H4 (cell line): ENCODE measurements around the gene RASAL3. TPM values are rescaled to one million over a fixed set of nuclear protein-coding genes. Genes with fewer than 3 reads are reported as not detected.
"Not testable (repeated sequence)": the region's sequence is repeated elsewhere in the genome, so short reads cannot be mapped to it uniquely, and the experiment has no call there.

Source experiments
- DNase-seq: peaks from one replicate; pipeline ENCODE4 v3.0.0-alpha.2; 2015; ENCODE audit warnings: low spot score
- total RNA-seq: library from RNA; depleted of rRNA; stranded (reverse); fragments of >200 nt; shearing (Covaris generic); gene quantifications from 2 replicates; pipeline ENCODE4 v1.2.3, GENCODE V29; 2014

RASAL3 gene
- total RNA-seq, 1 experiment from 2014 or later: not detected

DNA sequence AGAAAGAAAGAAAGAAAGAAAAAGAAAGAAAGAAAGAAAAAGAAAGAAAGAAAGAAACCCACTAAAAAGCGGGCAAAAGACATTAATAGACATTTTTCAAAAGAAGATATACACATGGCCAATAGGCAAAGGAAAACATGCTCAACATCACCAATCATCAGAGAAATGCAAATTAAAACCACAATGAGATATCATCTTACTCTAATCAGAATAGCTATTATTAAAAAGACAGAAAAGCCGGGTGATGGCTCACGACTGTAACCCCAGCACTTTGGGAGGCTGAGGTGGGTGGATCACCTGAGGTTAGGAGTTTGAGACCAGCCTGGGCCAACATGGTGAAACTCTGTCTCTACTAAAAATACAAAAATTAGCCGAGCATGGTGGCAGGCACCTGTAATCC is 9.5 kb upstream of the RASAL3 start:
- DNase-seq: not testable (repeated sequence)

DNA sequence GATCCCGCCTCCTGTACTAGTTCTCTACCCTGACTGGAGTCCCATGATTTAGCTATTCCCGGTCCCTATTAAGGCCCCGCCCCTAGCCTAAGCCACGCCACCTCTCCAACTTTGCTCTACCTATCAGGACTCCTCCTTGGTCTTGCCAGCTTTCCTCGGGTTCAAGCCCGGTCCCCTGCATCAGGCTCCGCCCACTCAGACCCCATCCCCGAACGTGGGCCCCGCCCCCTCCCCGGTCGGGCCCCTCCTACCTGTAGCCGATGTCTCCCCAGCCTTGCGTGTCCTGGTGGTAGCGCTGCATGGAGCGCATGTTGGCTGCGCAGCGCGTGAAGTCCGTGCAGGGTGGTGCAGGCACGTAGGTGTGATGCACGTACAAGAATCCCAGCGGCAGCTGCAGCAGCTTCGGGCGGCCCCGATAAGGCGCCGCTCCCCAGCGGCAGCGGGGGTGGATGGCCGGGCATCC is 7.3 kb upstream of the RASAL3 start:
- no peak for DNase-seq

DNA sequence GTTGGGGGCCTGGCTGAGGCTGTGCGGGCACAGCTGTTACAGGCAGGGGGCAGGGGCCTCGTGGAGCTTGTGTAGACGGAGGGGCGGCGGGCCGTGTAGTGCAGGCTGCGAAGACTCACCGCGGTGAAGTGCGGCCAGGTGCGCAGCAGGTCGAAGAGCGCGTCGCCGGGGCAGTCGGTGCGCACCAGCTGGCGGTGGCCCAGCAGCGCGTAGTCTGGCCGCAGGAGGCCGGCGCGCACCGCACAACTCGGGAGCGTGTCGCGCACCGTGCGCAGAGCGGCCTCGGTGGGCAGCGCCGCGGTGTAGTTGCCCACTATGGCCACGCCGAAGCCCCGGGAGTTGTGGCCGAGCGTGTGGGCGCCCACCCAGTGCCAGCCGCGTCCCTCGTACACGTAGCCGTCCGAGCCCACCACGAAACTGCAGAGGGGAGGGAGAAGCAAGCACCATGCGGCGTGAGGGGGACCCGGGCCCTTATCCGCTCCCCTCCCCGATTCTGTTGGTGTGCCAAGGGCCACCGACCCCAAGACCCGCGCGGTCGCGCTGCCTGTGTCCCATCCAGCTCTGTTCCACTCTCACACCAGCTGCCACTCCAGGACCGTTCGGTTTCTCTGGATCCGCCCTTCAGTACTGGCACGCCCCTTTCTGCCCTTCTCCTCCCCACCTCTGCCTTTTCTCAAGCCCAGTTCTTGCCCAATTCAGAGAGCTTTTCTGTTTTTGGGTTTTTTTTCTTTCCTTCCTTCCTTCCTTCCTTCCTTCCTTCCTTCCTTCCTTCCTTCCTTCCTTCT is 5.4 kb upstream of the RASAL3 start:
- no peak for DNase-seq

DNA sequence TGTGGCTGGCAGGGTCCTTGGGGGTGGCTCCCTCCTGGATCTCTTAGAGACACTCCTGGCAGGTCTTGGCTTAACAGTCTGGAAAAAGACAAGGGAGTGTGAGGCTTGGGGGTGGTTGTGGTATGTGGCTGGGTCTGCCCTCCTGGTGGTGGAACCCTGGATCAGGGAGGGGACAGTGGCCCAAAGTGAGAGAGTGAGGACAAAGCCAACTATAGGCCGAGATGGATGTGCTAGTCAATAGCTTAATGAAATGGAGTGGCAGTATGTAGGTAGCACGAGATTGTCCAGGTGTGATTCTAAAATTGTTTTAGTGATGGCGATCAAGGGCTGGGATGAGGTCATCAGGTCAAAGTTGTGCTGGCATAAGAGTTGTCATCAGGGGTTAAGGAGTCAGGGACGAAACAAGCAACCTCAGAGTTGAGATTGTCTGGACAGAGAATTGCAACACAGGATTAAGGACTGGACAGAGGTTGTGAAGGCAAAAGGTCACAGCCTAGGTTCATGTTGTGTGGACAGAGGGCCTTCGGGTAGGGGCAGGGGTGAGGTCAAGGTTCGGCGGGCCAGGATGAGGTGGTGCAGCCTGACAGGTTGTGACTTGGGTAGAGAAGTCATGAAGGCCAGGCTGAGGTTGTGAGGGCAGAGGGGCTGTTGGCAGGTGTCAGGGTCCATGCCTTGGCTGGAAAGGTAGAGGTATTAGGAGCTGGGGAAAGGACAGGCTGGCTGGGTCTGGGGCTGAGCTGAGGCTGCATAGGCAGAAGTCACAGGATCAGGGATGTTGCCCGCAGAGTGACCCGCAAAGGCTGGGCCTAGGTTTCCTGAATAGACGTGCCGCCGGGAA is 4.5 kb upstream of the RASAL3 start:
- no peak for DNase-seq

DNA sequence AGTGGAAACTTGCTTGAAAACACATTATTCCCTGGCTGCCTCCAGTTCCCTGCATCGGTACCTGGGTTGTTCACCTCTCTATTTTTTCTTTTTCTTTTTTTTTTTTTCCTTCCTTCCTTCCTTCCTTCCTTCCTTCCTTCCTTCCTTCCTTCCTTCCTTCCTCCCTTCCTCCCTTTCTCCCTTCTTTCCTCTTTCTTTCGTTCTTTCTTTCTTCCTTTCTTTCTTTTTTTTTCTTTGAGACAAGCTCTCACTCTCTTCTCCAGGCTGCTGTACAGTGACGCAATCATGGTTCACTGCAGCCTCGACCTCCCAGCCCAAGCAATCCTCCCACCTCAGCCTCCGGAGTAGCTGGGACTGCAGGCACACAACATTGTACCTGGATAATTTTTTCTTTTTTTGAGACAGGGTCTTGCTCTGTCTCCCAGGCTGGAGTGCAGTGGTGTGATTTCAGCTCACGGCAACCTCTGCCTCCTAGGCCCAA is 3.4 kb upstream of the RASAL3 start:
- DNase-seq: no peak

DNA sequence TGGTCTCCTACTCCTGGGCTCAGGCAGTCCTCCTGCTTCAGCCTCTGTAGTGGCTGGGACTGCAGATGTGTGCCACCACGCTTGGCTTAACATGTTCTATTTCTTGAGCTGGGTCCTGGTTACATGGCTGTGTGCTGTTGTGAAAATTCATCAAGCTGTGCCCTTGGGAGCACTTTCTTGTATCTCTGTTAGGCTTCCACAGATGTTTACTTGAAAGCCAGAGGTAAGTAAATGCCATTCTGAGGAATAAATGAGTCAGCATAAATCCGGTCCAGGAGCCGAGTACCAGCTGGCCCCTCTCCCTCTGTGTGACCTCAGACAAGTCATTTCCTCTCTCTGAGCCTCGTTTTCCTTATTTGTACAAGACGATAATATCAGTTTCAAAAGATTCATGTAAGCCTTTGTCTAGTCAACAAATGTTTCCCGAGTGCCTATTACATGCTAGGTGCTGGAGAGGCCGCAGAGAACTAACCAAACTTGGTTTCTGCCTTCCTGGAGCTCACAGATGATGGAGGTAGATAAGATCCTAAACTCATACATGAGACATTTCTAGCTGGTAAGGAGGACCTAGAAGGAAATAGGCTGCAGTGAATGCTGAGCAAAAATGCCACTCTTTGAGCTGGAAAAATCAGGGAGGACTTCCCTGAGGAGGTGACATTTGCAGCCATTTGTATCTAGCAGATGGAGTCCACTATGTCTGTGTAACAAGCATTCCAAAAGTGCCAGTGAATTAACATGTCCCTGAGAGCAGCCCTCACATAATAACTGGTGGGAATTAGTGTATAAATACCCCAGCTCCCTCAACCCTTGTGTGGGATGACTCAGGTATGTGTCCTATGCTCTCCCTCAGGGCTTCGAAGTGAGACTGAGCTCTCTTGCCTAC is 2.7 kb upstream of the RASAL3 start:
- DNase-seq: peak; percentile 71

DNA sequence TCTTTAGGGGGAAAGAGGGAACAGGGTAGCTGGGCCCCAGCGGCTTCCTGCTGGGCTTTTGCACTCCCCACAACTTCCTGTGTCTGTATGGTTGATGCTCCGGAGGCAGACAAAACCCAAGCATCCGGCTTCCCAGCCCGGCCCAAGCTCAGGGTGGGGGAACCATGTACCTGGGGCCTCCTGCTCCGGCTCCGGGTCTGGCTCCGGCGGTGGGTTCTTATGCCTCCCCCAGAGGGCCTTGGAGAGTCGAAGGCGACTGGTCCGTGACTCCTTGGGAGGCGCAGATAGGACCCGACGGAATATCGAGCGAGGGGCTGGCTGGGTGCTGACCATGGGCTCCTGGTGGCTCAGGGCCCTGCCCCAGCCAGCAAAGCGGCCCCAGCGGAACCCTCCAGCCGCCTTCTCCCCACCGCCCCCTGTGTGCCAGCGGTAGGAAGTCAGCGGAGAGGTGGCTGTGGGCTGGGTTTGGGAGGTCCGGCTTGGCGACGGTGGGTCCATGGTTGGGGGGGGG is 428 bp downstream of the RASAL3 start:
- DNase-seq: no peak

DNA sequence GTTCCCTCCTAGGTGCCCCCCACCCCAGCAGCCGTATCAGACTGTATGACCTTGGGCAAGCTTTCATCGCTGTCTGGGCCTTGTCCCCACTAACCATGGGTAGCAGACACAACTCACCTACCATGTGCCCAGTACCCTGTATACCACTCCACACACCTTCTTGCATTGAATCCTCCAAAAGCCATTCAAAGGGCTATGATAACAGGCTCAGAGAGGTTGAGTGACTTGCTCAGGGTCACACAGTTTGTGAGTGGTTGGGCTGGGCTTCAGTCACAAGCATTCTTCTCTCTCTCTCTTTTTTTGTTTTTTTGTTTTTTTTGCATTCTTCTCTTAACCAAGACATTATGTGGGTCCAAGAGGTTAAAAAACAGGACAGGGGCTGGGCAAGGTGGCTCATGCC is 2.6 kb downstream of the RASAL3 start:
- DNase-seq: no peak

DNA sequence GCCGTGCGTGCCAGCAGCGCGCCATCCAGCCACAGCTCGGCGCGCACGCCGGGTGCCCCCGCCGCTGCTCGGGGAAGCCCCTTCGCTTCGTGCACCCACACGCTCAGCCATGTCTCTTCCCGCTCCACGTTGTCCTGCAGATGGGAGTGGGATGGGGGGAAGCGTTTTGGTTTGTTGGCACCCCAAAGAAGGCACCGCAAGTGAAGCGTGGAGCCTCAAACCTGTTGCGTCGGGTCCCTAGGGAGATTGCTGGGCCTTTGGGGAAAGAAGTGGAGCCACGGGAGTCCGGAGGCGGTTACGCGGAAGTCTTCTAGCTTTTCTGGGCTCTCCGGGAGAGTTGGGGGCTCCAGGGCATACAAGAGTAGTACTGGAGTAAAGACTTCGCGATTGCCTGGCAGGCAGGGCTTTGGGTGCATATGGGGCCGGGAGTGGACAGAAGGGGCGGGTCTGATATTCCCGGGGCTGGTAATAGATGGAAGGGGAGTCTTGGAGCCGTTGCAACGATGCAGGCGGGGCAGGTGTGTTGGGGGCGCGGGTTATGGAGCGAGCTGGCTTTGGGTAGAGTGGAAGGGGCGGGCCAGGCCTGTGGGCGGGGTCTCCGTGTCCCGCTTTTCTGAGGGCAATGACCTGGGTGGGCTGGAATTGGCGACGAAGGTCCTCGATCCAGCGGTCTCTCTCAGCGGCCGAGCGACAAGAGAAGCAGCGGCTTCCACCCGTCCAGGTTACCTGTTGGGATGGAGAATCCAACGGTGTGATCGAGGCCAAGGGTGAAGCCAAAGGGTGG is 6.5 kb downstream of the RASAL3 start:
- no peak for DNase-seq

DNA sequence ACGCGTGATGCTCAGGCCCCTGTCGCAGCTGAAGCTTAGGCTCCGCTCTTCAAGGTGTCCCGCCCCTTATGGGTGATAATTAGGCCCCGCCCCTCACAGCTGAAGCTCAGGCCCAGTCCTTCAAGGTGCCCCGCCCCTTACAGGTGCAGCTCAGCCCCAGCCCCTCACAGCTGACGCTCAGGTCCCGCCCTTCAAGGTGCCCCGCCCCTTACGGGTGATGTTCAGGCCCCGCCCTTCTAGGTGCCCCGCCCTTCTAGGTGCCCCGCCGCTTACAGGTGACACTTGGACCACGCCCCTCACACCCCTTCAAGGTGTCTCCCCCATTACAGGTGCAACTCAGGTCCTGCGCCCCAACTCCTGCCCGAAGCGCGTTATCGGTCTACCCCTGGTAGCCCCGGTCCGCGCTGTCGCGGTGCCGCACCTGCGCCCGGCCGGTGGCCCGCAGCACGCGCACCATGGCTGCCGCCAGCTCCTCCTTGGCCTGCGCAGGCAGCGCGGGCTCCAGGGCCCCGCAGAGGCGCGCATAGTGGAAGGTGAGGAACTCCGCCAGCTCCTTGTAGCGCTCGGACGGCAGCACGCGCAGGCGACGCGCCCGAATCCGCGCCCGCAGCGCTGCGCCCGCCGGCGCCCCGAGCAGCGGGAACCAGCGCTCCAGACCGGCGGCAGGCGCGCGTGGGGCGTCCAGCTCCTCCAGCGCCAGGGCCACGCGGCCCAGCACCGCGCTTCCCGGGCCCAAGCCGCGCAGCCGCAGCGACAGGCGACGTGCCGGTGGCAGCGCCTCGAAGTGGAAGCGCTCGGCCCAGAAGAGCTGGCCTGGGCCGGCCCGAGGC is 7.3 kb downstream of the RASAL3 start:
- no peak for DNase-seq

DNA sequence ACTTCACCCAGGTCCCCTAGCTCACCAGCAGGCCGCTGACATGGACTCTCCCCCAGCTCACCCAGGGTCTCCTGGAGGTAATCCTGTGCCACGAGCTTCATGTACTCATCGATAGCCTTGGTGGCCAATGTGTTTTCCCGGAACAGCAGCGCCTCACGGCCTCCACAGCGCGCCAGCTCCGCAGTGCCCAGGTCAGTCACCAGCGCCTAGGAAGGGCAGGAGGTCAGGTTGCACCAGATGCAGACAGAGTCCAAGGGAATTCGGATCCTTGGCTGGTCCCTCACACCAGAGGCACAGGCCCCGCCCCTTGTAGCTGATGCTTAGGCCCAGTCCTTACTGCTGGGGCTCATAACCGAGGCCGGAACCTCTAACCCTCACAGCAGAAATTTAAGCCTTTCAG is 7.9 kb downstream of the RASAL3 start:
- DNase-seq: no peak

DNA sequence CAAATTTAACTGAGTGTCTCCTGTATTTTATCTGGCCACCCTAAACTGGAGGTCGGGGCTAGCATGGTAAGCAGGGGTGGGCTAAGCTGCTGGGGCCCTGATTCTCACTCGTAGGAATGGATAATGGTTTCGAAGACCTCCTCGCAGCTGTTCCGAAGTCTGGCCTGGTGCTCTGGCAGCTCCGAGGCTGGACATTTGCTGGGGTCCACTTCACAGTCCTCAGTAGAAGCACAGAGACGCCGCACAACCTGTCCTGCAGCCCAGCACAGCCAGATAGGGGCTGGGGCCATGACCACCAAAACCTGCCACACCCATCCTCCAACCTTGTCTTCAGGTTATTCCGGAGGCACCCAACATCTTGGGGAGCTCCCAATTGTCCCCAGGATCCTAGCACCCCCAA is 8.3 kb downstream of the RASAL3 start:
- no peak for DNase-seq

DNA sequence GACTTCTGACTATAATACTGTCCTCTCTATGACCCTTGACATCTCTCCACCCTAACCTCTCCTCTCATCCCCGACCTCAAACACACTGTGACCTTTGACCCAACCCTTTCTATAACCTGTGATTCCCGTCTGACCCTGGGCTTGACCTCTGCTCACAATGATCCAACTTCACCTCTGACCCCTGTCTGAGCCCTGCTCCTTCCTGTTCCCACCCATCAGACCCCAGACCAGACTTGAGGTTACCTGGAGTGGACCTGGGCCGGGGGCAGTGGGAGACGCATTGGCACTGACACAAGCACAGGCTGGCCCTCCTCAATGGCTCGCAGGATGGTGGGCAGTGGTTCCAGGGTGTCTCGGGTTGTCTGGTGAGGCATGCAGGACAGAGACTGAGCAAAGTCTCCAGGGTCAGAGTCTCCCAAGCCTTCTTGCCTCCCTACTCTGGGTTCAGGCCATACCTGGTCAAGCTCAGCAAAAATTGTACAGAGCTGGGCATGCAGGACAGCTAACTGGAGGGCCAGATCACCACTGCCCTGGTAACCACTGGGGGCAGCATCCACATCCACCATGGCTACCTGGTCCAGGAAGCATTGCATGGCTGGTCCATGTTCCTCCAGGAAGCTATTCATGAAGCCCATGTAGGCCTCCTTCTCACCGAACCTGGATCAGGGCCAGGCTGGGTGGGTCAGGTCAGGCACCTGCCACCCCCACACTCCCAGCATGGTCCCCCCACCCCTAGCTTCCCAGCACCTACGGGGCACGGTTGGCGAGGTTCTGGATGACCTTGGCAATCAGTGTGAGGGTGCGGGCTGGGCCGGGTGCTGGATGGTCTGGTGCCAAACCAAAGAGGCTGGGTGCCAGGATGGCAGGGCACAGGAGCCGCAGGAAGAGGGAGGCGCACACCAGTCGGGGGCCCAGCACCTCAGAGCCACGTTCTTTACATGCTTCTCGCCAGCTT is 10.2 kb downstream of the RASAL3 start:
- DNase-seq: no peak

DNA sequence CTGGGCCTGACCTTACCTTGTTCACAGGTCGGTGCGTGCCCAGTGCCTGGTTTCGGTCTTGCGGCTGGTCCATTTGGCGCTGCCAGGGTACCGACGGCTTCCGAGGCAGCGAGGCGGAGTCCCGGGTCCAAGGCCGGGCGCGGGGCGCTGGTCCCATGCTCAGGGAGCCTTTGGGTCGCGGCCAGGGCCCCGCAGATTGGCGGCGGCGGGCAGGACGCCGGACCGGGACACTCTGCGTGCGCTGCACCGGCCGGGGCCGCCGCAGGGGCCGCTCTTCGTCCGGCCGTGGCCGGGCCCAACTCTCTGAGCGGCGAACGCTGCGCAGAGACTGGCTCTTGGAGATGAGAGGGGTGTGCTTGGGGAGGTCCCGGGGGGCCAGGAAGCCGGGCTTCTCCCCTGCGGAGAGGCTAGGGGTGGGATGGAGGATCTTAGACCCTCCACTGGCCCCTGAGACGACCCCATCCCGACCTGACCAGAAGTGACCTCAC is 11.2 kb downstream of the RASAL3 start:
- DNase-seq: no peak

DNA sequence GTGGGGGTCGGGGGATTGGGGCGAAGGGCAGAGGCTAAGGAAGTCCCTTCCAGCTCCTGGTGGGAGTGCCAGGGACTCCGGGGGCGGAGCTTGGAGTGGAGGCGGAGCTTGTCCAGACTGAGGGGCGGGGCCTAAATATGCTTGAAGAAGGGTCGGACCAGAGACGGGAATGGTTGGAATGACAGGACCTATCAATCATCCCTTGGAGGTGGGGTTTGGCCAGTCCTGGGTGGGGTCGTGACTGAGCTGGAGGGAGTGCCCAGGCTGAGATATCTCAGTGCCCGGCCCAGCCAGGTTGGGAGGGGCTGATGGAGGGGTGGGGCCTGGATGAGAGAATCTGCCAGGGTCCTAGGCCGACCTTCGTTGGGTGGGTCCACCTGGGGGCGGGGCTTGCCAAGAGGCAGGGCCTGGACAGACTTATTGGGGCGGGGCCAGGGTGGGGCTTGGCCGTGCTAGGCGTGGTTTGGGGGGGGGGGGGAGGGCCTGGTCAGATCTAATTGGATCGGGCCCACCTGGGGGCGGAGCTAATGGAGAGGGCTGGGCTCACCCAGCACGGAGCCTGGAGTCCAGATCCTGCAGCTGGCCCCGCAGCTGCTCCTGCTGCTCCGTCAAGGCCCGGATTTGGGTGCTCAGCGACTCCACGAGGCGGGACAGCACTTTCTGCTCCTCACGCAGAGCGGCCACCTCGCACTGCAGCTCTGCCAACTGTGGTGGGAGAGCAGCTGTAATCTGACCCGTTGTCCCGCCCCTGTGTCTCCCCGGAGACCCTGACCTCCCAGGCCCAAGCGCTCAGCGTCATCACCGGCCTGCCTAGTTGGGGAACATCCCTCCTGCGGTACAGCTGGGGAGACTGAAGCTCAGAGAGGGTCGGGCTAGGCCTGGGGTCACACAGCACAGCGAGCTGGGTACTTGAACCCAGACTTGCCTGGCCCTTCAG is 12.0 kb downstream of the RASAL3 start:
- no peak for DNase-seq

DNA sequence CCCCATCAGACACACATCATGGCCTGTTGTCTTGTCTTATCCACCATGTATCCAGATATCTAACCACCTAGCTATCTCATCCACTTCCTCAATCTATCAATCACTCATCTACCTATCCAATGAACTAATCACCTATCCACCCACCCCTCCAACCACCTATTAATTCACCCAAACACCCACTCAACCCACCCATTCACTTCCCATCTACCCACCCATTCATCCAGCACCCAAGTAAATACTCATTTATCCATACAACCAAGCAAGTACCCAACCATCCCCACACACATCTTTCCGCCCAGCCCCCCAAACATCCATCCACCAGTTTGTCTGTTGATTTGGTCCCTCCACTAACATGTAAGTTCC is 13.8 kb downstream of the RASAL3 start:
- no peak for DNase-seq
